Uterus (tissue), 2 donors: Measurements from ENCODE around the gene NT5C2.

Source experiments
- CTCF ChIP-seq, 4 experiments: fragments of 200-600 bp in 2 of 4; fragments of 450-650 bp in 2 of 4; sonication (generic) in 2 of 4; IDR thresholded peaks; one replicate each; pipeline ENCODE4 v1.5.1; 2016 to 2019; ENCODE audit warnings: antibody characterized with exemption in 4 of 4, mild to moderate bottlenecking in 2 of 4, moderate library complexity in 1 of 4
- POLR2A ChIP-seq, 2 donors: fragments of 450-650 bp; IDR thresholded peaks; one replicate each; pipeline ENCODE4 v1.6.1; 2016; ENCODE audit warnings: antibody characterized with exemption in 2 of 2, mild to moderate bottlenecking in 1 of 2, moderate library complexity in 1 of 2

- TF ChIP-seq CTCF (IDR thresholded peaks at IDR 0.05), result no peak
- TF ChIP-seq POLR2A (IDR thresholded peaks at IDR 0.05), result no peak
These were observed 15.9 kb downstream of the NT5C2 start for GRCh38 chr10:103177123-103177522.
